ENCODE data around the gene FYCO1. TPM values are rescaled to one million over a fixed set of nuclear protein-coding genes. Genes with fewer than 3 reads are reported as not detected.

Gene FYCO1
- total RNA-seq, 2 donors from 2014 or later = 17.6 to 25.1 TPM

DNA sequence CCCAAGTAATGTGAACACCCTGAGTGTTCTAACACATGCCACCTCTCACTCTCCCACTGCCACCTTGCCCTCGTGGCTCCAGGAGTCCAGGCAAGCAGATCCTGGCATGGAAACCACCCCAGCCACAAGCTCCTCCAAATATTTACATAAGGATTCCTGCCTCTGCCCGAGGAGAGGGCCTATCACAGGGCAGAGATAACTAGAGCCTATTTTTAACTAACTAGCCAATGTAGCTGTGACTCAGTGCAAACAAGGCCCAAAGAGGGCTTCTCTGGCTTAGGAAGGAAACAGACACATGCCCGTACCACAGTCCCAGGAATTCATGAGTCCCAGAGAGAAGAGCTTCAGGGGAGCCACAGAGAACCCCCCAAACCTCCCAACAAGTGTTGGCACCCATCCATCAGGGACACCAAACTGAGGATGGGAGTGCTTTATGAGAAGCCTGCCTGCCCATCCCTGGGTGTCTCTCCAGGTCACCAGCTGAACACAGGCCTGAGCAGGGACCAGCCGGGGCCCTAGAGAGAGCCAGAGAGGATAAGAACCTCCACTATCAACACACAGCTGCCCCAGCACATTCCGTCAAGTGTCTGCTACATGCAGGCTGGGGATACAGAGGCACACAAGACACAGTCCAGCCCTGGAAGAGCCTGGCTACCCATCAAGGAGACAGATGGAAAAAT, 9.2 kb downstream of the FYCO1 start:
- H3K9me3 Mint-ChIP-seq = no peaks in the 10 kb centered on the region
- peak overlapping the region; percentile 22 for H3K27ac Mint-ChIP-seq
- peaks cover 4 to 13% of the 10 kb centered on the region in 2 donors for H3K36me3 Mint-ChIP-seq (ENCODE audit: insufficient read depth in 2 of 2)
- H3K4me1 Mint-ChIP-seq (ENCODE audit: low read depth) = peaks cover 73% of the 10 kb centered on the region
- DNase-seq (no peak), ATAC-seq (replicated peaks in 1 of 2) (no peak)
- no peaks in the 10 kb centered on the region for H3K27me3 Mint-ChIP-seq (ENCODE audit: low read depth)
- H3K4me3 Mint-ChIP-seq = no peak overlapping the region

DNA sequence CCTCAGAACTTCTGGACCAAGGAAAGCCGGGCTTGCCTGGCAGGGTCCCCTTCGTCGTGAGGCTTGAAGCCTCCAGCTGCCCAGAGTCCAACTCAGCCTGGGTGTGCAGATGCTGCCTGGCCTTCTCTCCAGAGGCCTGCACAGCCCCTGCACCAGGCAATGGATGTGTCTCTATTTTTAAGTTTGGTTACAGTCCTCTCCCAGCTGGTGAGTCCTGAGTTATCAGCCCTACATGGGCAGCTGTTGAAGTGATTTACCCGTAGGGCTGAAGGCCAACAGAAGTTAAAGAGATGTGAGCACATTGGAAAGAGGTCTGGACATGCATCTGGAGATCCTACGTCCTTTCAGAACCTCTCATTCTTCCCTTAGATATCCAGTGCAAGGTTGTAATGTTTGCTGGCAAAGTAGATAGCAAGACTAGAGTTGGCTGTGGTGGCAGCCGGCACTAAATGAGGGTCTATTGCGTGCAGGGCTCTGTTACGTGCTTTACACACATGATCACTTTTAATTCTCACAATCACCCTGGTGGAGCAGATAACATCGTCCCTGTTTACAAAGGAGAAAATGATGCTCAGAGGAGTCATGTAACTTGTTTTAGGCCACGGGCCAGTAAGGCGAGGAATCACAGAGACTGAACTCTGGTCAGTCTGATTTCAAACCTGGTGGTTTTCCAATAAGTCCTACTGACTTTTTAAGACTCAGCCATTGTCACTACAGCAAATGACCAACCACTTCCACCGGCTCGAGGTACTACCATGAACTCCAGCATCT, 9.9 kb downstream of the FYCO1 start:
- DNase-seq = no peak
- peaks cover 74% of the 10 kb centered on the region for H3K4me1 Mint-ChIP-seq (ENCODE audit: low read depth)
- no peak overlapping the region for H3K27ac Mint-ChIP-seq
- H3K9me3 Mint-ChIP-seq = no peaks in the 10 kb centered on the region
- no peak for ATAC-seq (replicated peaks in 1 of 2)
- H3K27me3 Mint-ChIP-seq (ENCODE audit: low read depth) = no peaks in the 10 kb centered on the region
- peaks cover 8 to 17% of the 10 kb centered on the region in 2 donors for H3K36me3 Mint-ChIP-seq (ENCODE audit: insufficient read depth in 2 of 2)
- no peak overlapping the region for H3K4me3 Mint-ChIP-seq

DNA sequence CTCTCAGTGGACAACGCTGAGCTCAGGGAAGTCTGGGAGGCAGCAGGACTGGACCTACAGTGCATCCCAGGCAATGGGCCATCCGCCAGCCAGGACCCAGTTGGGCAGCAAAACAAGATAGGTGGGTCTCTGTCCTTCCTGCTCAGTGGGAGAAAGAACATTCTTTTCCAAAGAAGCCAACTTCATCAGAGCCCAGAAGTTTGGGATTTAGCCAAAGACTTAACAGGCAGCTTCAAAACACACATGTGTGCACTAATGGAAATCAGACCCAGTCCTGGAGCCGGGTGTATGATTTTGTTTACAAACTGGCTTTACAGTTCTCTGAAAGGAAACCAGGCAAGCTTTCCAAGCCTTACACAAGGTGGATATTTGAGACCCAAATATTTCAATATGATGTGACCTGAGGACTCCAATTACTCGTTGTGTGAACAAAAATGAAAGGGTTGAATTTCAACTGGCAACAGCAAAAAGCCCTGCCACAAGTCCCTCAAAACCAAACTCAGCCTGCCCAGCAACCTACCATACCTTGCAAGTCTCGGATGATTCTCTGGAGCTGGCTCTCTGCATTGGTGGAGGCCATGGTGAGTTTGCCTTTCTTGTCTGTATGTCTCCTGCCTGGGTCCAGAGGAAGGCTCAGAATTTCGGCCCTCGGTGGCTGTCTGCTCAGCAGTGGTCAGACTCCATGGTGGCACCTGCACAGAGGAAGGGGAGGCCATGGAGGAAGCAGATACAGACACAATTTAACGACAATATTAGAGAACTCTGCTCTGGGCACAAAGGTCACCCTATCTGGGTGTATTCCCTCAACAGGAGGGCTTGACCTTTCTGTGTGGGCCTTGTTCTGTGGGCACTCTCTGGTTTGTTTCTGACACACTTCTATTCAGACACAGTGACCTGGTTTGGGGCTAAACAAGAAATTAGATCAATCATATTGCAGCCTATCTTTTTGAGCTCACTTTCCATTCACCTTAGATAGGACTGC, 11.0 kb downstream of the FYCO1 start:
- Mint-ChIP-seq H3K27ac (no peak overlapping the region), H3K9me3 (no peaks in the 10 kb centered on the region), H3K4me3 (no peak overlapping the region), H3K4me1 (ENCODE audit: low read depth) (peaks cover 72% of the 10 kb centered on the region), H3K36me3 (ENCODE audit: insufficient read depth in 2 of 2) (peaks cover 10 to 25% of the 10 kb centered on the region in 2 donors), H3K27me3 (ENCODE audit: low read depth) (no peaks in the 10 kb centered on the region)
- DNase-seq (no peak), ATAC-seq (replicated peaks in 1 of 2) (no peak)

DNA sequence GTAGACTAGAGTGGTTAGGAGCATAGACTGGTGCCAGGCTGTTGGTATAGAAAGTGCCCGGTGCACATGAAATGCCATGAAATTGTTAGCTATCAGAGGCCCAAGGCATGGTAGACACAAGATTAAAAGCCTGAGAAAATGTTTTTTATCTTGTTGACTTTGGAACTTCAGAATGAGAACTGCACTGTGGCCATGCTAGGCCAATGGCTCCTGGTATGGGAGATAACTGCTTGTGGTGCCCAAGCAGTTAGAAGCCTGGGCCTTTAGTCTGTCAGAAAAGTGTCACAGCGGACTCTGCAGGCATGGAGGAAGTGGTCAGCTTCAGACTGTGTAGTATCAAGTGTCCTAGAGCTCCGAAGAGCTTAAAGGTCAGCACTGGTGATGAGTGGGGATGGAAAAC, 11.9 kb downstream of the FYCO1 start:
- Mint-ChIP-seq H3K4me3 (no peak overlapping the region), H3K27ac (no peak overlapping the region)

DNA sequence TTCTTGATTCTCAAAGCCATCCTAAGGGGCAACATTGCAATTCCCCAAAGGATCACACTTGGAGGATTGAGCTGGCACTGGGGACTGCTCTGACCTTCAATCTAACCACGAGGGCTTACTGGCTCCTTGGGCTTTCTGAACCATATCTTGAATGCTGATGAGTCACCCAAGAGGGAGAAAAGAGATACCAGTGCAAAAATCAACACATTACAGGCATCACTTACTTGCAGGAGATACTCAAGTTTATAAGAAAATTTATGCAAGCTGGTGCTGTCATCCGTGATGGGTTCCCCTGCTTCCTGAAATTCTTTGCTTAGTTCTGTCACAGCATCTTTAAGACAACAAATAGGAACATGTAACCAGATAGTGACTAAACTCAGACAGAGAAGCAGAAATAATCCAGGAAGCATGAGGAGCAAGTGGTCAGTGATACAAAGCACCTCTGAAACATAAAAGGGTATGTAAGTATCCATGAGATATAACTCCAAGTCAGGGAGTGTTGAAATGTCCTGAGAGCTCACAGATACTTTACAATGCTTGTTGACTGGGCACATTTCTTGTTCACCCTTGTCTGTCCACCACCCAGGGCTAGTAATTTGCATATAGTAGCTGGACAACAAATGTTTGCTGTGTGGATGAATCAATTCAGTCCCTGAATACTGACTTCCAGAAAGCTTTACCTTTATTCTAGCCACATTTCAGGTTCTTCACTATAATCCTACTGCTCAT, 14.1 kb downstream of the FYCO1 start:
- peak; percentile 64 to 70 for ATAC-seq (replicated peaks in 1 of 2)
- DNase-seq = peak in 1 of 2 donors; percentile 34
- Mint-ChIP-seq H3K9me3 (peaks cover 0 to 3% of the 10 kb centered on the region in 2 donors), H3K36me3 (ENCODE audit: insufficient read depth in 2 of 2) (peaks cover 15 to 40% of the 10 kb centered on the region in 2 donors), H3K4me3 (peak overlapping the region; percentile 61 to 70), H3K27me3 (ENCODE audit: low read depth) (no peaks in the 10 kb centered on the region), H3K27ac (peak overlapping the region; percentile 17), H3K4me1 (ENCODE audit: low read depth) (peaks cover 72% of the 10 kb centered on the region)

More for the DNA sequence above, 11.9 kb downstream of the FYCO1 start:
- ATAC-seq (replicated peaks in 1 of 2) (no peak), DNase-seq (no peak)
- no peaks in the 10 kb centered on the region for H3K9me3 Mint-ChIP-seq
- H3K4me1 Mint-ChIP-seq (ENCODE audit: low read depth) = peaks cover 72% of the 10 kb centered on the region
- H3K27me3 Mint-ChIP-seq (ENCODE audit: low read depth) = no peaks in the 10 kb centered on the region
- peaks cover 10 to 33% of the 10 kb centered on the region in 2 donors for H3K36me3 Mint-ChIP-seq (ENCODE audit: insufficient read depth in 2 of 2)

DNA sequence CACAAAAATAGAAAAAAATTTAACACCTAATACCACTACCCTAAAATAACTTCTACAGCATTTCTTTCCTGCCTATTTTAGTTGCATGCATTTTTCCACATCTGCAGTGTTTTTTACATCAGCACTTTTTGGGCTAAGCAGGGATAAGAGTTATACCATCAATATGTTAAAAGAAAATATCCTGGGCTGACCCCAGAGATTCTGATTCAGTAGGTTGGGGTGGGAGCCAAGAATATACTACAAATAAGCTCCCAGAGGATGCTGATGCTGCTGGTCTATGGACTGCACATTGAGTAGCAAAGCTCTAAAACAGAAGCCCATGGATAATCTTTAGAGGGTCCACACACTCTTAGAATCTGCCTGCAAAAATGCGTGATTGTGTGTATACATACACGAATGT, 14.8 kb downstream of the FYCO1 start:
- Mint-ChIP-seq H3K36me3 (ENCODE audit: insufficient read depth in 2 of 2) (peaks cover 17 to 43% of the 10 kb centered on the region in 2 donors), H3K27ac (peak overlapping the region; percentile 17), H3K4me3 (peak overlapping the region; percentile 61 to 70), H3K9me3 (peaks cover 0 to 3% of the 10 kb centered on the region in 2 donors), H3K27me3 (ENCODE audit: low read depth) (no peaks in the 10 kb centered on the region), H3K4me1 (ENCODE audit: low read depth) (peaks cover 72% of the 10 kb centered on the region)
- ATAC-seq (replicated peaks in 1 of 2) (no peak), DNase-seq (no peak)

DNA sequence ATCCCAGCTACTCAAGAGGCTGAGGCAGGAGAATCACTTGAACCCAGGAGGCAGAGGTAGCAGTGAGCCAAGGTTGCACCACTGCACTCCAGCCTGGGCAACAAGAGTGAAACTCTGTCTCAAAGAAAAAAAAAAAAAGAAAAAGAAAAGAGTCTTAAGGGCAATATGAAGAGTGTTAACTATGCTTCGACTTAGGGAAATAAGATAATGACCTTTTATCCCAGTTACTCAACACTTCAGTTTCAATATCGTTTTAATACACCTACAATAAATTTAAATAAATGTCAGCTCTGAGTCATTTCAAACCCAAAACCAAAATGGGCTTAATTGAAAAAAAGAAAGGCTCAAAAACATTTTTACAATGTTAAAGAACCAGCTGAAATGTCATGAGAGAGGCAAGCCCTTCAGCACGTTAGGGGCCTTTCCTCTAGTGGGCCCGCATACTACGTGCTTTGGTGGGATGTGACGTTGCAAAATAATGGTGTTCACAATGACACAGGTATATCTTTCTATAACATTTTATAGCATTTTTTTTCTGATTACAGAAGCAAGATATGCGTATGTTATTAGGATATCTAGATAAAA, 15.3 kb downstream of the FYCO1 start:
- Mint-ChIP-seq H3K4me1 (ENCODE audit: low read depth) (peaks cover 72% of the 10 kb centered on the region), H3K27me3 (ENCODE audit: low read depth) (no peaks in the 10 kb centered on the region), H3K36me3 (ENCODE audit: insufficient read depth in 2 of 2) (peaks cover 19 to 47% of the 10 kb centered on the region in 2 donors), H3K4me3 (peak overlapping the region; percentile 82 to 89), H3K27ac (peak overlapping the region; percentile 88), H3K9me3 (peaks cover 0 to 3% of the 10 kb centered on the region in 2 donors)
- peak; percentile 23 to 50 for ATAC-seq (replicated peaks in 1 of 2)
- no peak for DNase-seq

DNA sequence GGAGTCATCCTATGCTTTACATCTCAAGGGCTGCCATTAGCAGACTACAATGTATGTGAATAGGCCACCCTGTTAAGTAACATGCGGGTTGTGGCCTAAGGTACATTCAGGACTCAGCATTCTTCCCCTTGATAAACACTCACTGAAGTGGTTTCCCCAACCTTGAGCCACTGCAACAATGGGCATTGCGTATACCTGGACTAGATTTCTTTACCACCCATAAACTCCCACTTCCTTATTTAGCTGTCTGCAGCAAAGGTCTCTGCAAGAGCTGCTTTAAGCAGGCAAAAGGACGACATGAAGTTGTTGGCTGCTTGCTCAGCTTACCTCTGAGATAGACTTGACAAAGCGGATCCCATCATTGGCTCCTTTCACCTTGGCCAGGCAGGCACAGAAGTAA, 16.2 kb downstream of the FYCO1 start:
- peaks cover 0 to 3% of the 10 kb centered on the region in 2 donors for H3K9me3 Mint-ChIP-seq
- DNase-seq (no peak), ATAC-seq (replicated peaks in 1 of 2) (no peak)
- H3K36me3 Mint-ChIP-seq (ENCODE audit: insufficient read depth in 2 of 2) = peaks cover 19 to 50% of the 10 kb centered on the region in 2 donors
- peak overlapping the region; percentile 82 to 89 for H3K4me3 Mint-ChIP-seq
- no peaks in the 10 kb centered on the region for H3K27me3 Mint-ChIP-seq (ENCODE audit: low read depth)
- H3K4me1 Mint-ChIP-seq (ENCODE audit: low read depth) = peaks cover 80% of the 10 kb centered on the region
- peak overlapping the region; percentile 88 for H3K27ac Mint-ChIP-seq

DNA sequence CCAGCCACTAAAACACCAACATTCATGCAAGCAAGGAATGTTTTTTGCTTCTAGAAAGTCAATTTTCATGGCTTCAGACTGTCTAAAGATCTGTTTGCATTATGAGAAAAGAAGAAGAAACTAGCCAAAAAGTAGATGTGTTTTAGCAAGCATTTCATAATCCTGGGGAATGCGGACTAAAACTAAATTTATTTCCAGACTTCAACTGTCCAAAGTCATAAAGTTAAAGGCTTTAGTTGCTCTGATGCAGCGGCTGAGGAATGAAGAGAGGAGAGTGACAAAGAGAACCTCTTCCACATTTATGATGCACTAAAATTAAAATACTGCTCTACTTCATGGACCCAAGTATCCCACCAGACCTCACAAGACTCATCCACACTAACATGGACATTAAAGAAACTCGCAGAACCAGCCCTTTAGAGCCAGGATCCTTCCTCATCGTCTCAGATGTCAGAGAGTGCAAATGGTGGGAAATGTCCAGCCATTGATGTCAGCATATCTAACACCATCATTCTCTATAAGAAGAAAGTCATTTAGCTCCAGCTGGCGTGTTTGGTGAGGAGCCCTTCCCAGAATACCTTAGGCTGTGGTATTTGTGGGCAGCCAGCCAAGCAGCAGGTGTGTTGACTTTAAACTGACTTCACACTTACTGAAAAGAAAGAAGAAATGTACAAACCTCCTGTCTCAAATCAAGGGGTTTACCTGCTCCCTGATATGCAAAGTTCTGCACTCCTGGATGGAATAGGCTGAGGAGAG, 17.4 kb downstream of the FYCO1 start:
- Mint-ChIP-seq H3K27me3 (ENCODE audit: low read depth) (no peaks in the 10 kb centered on the region), H3K4me3 (peak overlapping the region; percentile 82 to 89), H3K27ac (peak overlapping the region; percentile 93), H3K4me1 (ENCODE audit: low read depth) (peaks cover 85% of the 10 kb centered on the region), H3K9me3 (peaks cover 0 to 3% of the 10 kb centered on the region in 2 donors), H3K36me3 (ENCODE audit: insufficient read depth in 2 of 2) (peaks cover 18 to 52% of the 10 kb centered on the region in 2 donors)
- DNase-seq = peak; percentile 69 to 78
- peak; percentile 54 to 58 for ATAC-seq (replicated peaks in 1 of 2)

DNA sequence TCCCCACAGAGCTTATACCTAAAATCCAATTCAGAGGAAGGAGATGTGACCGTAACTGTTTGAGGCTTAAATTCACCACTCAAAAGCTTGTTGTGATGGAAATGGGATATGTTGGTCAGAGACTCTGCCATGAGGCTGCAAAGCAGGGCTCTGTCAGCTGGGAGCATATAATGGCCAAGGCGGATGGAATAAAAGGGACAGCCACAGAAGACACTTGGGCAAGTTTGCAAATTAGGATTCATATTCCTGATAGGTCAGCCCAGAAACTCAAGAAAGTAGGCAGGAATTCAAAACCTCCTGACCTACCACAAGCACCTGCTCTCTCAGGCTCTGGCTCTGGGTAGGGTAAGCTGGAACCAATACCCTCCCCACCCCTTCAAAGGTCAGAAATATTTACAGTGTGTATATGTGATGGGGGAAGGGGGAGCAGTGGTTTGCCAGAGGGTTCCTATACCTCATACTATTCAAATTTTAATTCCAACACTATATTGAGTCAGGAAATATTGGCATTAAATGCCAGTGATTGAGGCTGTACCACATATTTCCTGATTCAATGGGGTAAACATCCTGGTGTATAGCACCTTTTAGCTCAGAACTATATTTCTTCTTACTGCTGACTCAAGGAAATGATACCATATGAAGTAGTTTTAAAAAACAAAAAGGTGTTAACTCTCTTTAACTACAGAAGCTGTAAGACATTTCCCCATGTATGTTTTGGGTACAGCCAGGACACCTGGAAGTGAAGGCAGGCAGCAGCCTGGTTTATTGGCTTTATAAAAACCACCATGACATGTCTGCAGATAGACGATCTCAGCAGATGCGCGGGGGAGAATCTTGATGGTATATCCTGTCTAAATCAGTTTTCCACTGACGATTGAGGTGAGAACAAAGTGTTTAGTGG, 19.2 kb downstream of the FYCO1 start:
- ATAC-seq (replicated peaks in 1 of 2) (peak in 1 of 2 donors; percentile 6), DNase-seq (no peak)
- no peaks in the 10 kb centered on the region for H3K27me3 Mint-ChIP-seq (ENCODE audit: low read depth)
- H3K27ac Mint-ChIP-seq = peak overlapping the region; percentile 81
- peaks cover 96% of the 10 kb centered on the region for H3K4me1 Mint-ChIP-seq (ENCODE audit: low read depth)
- peaks cover 0 to 3% of the 10 kb centered on the region in 2 donors for H3K9me3 Mint-ChIP-seq
- H3K4me3 Mint-ChIP-seq = peak overlapping the region; percentile 60 to 62
- peaks cover 19 to 49% of the 10 kb centered on the region in 2 donors for H3K36me3 Mint-ChIP-seq (ENCODE audit: insufficient read depth in 2 of 2)
